Ovary (tissue), 9 donors: Measurements from ENCODE around the gene D2HGDH. TPM values are rescaled to one million over a fixed set of nuclear protein-coding genes. Genes with fewer than 3 reads are reported as not detected.

Experiments
- DNase-seq, 5 donors: peaks; one replicate each; pipeline ENCODE4 v3.0.0-alpha.2; 2019 to 2020
- H3K27ac ChIP-seq, 2 donors: fragments of 200-600 bp; one replicate each; pipeline versions ENCODE4 v1.5.1 to v1.8.0; 2019 to 2022
- H3K27me3 ChIP-seq: fragments of 200-600 bp; one replicate; pipeline ENCODE4 v1.8.0; 2022
- H3K36me3 ChIP-seq: fragments of 200-600 bp; sonication (generic); one replicate; pipeline ENCODE4 v1.5.1; 2019
- H3K4me1 ChIP-seq: one replicate; pipeline ENCODE4 v1.8.1; 2013; ENCODE audit warnings: mild to moderate bottlenecking, moderate library complexity; ENCODE audit not compliant: insufficient read depth
- H3K4me3 ChIP-seq: fragments of 200-600 bp; sonication (generic); one replicate; pipeline ENCODE4 v1.5.1; 2017
- H3K9me3 ChIP-seq, 2 donors: fragments of 200-600 bp in 1 of 2; sonication (generic) in 1 of 2; one replicate each; pipeline versions ENCODE4 v1.5.1 to v1.8.1; 2013 to 2019; ENCODE audit warnings: mild to moderate bottlenecking in 1 of 2, moderate library complexity in 1 of 2
- EP300 ChIP-seq: sonication (generic); formaldehyde crosslinking; IDR thresholded peaks from one replicate; pipeline ENCODE4 v1.6.1; 2017; ENCODE audit warnings: antibody characterized with exemption
- POLR2A ChIP-seq: fragments of 450-650 bp; IDR thresholded peaks from one replicate; pipeline ENCODE4 v1.6.1; 2017; ENCODE audit warnings: antibody characterized with exemption, mild to moderate bottlenecking, moderate library complexity
- WGBS, 3 donors: extraction: QIAGEN DNeasy Blood & Tissue Kit in 1 of 3; methylation state at CpG; one replicate each; pipeline versions ENCODE4 v1.1.5 to v1.1.7; 2013 to 2017; 5-methylcytosine and 5-hydroxymethylcytosine counted together
- intact Hi-C, 4 donors: fragments of 100-400 bp; cut with DNase I; formaldehyde crosslinking; loops; one replicate each; pipeline versions ENCODE4 v1.11.0 to v1.15.1; 2022 to 2023
- polyA plus RNA-seq, 2 donors: library from polyadenylated mRNA; stranded (reverse); fragments of 200-250 nt in 1 of 2; fragments of 350-450 nt in 1 of 2; fragmentation: Illumina TruSeq in 1 of 2; extraction: RNeasy Lipid Tissue Mini Kit (QIAGEN cat#74804) in 1 of 2; gene quantifications; one replicate each; pipeline ENCODE4 v1.2.3, GENCODE V29; 2013 to 2014
- total RNA-seq, 7 donors: library from RNA; depleted of rRNA in 2 of 7; stranded (reverse); fragments of >200 nt in 2 of 7; fragmentation: NEBNext Ultra II Directional in 3 of 7; extraction: Animal tissue kit (Norgen Biotek cat#: 25700) in 3 of 7; gene quantifications; one replicate each; pipeline versions ENCODE4 v1.1.0 to v1.2.4, GENCODE V29; 2016 to 2023
- TF ChIP-seq, protein P1 (sequence below), 3 donors: fragments of 450-650 bp in 2 of 3; fragments of 200-600 bp in 1 of 3; IDR thresholded peaks; one replicate each; pipeline versions ENCODE4 v1.5.1 to v1.8.0; 2016 to 2022; ENCODE audit warnings: antibody characterized with exemption in 3 of 3, mild to moderate bottlenecking in 1 of 3
- donor health status: DM: no; HTN: no; CAD: no; lungs with moderate emphysema.
- donor health status: DM: no; HTN: no; CAD: no.
- donor health status: Bipolar disorder and iron deficiency.
- donor health status: DM: yes; HTN: yes; CAD: no.
- donor health status: DM: no; HTN: no; CAD: no.
- donor health status: DM: yes; HTN: yes; CAD: no.

The D2HGDH gene
- total and polyA plus RNA-seq, 9 donors: 0.63 to 35.1 (median 24.6) TPM

DNA sequence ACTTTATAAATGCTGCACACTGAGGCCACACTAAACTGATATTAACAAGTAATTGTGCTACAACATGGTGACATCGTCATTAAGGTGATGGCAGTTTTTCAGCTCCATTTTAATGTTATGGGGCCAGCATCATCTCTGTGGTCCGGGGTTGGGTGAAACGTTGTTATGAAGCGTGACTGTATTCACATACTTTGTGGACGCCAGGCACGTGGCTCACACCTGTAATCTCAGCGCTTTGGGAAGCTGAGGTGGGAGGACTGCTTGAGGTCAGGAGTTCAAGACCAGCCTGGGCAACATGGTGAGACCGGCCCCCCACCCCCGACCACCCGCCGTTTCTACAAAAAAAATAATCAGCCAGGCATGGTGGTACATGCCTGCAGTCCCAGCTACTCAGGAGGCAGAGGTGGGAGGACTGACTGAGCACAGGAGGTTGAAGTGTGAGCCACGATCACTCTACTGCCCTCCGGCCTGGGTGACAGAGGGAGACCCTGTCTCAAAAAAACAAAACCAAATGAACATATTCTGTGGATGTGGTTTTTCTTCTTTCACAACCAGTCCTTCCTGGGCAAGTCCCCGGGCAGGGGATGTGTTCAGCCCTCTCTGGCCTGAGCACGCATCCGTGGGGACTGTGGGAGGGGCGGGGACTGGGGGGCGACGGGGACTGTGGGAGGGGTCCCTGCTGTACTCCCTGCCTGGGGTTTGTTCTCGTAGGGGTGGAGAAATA lies 29.3 kb downstream of the D2HGDH start:
- H3K4me1 ChIP-seq: no peaks in the 10 kb centered on the region
- H3K36me3 ChIP-seq: no peaks in the 10 kb centered on the region
- DNase-seq: peak in 1 of 5 donors; percentile 3
- intact Hi-C loops: no loop called here
- 70 to 80% (median 73%) methylated on average over 20 of the region's 20 CpGs for WGBS, 3 donors
- TF ChIP-seq EP300 (no peak), POLR2A (no peak)
- TF ChIP-seq, protein P1, sequence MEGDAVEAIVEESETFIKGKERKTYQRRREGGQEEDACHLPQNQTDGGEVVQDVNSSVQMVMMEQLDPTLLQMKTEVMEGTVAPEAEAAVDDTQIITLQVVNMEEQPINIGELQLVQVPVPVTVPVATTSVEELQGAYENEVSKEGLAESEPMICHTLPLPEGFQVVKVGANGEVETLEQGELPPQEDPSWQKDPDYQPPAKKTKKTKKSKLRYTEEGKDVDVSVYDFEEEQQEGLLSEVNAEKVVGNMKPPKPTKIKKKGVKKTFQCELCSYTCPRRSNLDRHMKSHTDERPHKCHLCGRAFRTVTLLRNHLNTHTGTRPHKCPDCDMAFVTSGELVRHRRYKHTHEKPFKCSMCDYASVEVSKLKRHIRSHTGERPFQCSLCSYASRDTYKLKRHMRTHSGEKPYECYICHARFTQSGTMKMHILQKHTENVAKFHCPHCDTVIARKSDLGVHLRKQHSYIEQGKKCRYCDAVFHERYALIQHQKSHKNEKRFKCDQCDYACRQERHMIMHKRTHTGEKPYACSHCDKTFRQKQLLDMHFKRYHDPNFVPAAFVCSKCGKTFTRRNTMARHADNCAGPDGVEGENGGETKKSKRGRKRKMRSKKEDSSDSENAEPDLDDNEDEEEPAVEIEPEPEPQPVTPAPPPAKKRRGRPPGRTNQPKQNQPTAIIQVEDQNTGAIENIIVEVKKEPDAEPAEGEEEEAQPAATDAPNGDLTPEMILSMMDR (IDR thresholded peaks at IDR 0.05): no peak
- H3K4me3 ChIP-seq: no peak overlapping the region
- no peak overlapping the region for H3K27ac ChIP-seq
- no peaks in the 10 kb centered on the region for H3K27me3 ChIP-seq
- H3K9me3 ChIP-seq: no peaks in the 10 kb centered on the region

DNA sequence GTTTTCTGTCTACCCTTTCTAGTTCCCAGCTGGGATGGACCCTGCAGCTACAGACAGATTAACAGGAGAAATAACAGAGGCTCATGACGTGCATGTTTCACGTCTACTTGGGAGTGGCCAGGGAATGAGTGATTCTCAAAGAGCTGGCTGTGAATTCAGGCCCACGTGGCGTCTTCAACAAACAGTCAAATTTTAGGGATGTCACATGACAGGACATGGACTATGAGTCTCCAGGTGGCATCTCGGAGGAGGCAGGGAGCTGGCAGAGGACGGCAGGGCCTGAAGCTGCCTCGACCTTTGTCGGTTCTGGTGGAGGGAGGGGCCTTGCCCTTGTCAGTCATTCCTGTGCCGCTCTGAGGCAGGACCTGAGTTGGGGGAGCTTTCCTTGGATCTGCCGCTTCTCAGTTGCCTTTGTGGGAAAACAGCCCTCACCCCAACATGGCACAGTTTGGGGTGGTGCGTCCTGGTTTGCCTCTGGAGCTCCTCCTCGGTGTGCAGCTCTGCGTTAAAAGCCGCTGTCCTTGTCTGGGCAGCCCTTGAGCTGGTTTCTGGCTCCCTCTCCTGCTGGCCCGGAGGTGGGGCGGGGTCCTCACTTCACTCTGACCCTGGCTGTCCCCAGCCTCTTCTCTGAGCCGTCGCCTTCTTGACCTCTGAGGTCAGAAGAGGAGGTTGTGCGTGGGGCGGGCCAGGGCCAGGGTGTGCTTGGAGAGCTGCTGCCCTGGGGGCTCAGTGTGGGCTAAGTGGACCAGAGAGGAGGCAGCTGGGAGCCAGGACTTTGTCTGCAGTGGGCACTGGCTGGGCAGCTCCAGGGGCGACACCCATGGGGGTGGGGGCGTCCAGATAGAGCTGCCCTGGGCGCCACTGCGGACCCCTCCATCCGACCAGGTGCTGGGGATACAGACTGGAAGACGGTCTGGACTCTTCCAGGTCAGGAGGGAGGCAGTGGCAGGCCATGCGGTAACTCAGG lies 30.1 kb downstream of the D2HGDH start:
- 82 to 84% (median 84%) methylated on average over 27 of the region's 27 CpGs for WGBS, 3 donors
- H3K9me3 ChIP-seq: no peaks in the 10 kb centered on the region
- no peak overlapping the region for H3K27ac ChIP-seq
- no peak for TF ChIP-seq POLR2A
- H3K4me3 ChIP-seq: no peak overlapping the region
- no peaks in the 10 kb centered on the region for H3K27me3 ChIP-seq
- H3K4me1 ChIP-seq: no peaks in the 10 kb centered on the region
- intact Hi-C loops: no loop called here
- DNase-seq: peak in 2 of 5 donors; percentile 8 to 9
- no peaks in the 10 kb centered on the region for H3K36me3 ChIP-seq

DNA sequence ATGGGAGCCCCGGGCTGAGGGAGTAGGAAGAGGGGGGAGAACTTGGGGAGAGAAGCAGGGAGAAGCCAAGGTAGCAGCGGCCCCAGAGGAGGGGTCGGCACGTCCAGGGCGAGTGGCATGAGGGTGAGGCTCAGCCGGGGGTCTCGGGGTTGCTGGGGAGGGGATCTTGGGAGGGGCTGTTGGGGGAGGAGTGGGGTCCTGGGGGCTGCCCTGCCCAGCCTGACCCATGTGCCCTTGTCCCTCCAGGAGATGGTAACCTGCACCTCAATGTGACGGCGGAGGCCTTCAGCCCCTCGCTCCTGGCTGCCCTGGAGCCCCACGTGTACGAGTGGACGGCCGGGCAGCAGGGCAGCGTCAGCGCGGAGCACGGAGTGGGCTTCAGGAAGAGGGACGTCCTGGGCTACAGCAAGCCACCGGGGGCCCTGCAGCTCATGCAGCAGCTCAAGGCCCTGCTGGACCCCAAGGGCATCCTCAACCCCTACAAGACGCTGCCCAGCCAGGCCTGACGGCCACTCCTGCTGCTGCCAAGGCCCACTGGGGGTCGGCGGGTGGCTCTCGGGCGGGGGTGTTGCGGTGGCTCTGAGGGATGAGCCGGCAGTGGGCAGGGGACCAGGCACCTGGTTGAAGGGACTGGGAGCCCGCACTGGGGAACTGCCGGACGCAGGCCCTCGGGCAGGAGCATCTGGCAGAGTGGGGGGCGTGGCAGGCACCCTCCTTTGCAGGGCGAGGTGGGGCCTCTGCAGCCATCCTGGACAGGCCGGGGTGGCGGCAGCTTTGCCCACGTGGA lies 33.2 kb downstream of the D2HGDH start:
- H3K27me3 ChIP-seq: no peaks in the 10 kb centered on the region
- H3K4me1 ChIP-seq: peaks cover 3% of the 10 kb centered on the region
- H3K4me3 ChIP-seq: no peak overlapping the region
- intact Hi-C loops: no loop called here
- H3K27ac ChIP-seq: no peak overlapping the region
- DNase-seq: peak in 2 of 5 donors; percentile 20 to 37
- 83 to 92% (median 92%) methylated on average over 34 to 37 of the region's 37 CpGs for whole genome bisulfite sequencing, 3 donors
- TF ChIP-seq POLR2A: no peak
- no peak for TF ChIP-seq EP300
- TF ChIP-seq, protein P1 (IDR thresholded peaks at IDR 0.05): no peak
- no peaks in the 10 kb centered on the region for H3K36me3 ChIP-seq
- H3K9me3 ChIP-seq: no peaks in the 10 kb centered on the region

DNA sequence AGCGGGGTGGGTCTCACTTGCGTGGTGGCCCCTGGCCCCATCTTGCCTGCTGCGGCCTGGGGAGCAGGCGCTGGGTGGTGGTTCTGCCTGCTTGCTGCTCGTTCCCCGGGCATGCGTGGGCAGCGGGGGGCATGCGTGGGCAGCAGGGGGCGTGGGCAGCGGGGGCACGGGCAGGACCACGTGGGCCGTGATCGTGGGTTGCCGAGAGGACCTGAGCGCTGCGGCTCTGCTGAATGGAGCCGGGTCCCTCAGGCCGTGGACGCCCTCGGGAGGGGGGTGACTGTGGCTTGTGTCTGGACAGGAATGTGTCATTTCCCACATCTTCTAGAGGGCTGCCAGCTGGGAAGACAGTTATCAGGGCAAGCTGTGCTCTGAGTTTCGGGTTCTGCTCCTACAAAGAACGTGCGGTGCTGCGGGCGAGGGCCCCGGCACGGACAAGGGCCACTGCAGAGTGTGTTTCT lies 33.9 kb downstream of the D2HGDH start:
- TF ChIP-seq, protein P1 (IDR thresholded peaks at IDR 0.05): no peak
- TF ChIP-seq EP300 (no peak), POLR2A (no peak)
- no peak overlapping the region for H3K27ac ChIP-seq
- H3K4me3 ChIP-seq: no peak overlapping the region
- intact Hi-C loops: no loop called here
- H3K36me3 ChIP-seq: no peaks in the 10 kb centered on the region
- H3K27me3 ChIP-seq: no peaks in the 10 kb centered on the region
- no peak for DNase-seq
- H3K9me3 ChIP-seq: no peaks in the 10 kb centered on the region
- 80 to 86% (median 85%) methylated on average over 26 to 29 of the region's 29 CpGs for whole genome bisulfite sequencing, 3 donors
- peaks cover 3% of the 10 kb centered on the region for H3K4me1 ChIP-seq
